Stimulated activated CD8-positive, alpha-beta memory T cell treated with anti-CD3 and anti-CD28 coated beads, Interleukin-7, amount 100 ng/mL, for 48 hours (primary cell): ENCODE measurements around the gene MAOA.

ENCODE experiments used
- DNase-seq, 2 donors: peaks; one replicate each; pipeline ENCODE4 v3.0.0-alpha.2; 2020; ENCODE audit warnings: low read depth in 1 of 2; ENCODE audit errors: extremely low read depth in 1 of 2

The MAOA gene

DNA sequence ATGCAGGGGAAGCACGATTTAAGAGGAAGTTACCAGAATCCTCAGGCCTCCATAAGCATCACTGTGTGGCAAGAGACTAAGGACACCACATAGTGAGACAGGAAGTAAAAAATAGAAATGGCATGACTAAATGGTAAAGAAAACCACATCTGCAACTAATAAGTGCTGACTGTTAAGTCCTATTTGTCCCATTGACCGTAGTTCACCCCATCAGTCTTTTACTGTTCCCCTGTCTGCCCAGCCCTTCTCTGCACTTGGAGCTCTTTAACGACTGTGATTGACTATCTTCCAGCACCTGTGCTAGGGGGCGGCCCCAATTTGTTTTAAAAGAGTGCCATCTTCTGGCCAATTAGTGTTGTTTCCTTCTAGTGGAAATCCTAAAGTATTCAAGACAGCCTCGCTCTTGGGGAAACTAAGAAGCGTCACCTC, 94.2 kb downstream of the MAOA start:
- DNase-seq, result peak; percentile 3 to 9

DNA sequence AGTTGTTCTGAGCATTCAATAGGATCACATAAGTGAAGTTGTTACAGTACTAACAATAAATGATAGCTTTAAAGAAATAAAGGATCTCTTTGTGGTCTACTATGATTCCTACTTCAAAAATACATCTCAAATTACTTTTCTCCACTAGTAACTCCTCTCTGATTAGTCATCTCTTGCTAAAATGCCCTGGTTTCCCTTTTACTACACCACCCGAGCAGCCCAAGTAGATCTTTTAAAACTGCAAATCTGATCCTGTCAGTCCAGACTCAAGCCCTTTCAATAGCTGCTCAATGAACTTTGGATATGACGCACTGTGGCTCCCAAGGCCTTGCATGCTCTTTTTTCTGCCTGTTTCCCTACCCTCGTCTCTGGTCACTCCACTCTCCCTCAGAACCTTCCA, 97.5 kb downstream of the MAOA start:
- DNase-seq, result no peak

DNA sequence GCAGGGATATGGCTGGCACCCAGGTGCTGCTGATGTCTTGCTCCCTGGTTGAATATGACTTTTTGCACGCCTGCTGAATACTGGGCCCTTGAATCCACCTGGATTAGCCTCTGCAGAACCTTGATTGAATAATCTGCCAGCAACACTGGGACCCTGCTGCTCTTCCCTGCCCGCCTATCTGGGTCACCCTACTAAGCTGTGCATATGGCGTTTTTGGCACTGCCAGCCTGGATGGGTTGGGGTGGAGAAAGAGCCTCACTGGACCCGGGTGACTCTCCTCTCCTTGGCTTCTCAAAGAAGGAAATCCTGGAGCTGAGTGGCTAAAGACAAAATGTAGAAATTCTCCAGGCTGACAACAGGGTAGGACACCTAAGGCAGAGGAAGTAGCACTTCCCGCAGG, 100.0 kb downstream of the MAOA start:
- no peak for DNase-seq

DNA sequence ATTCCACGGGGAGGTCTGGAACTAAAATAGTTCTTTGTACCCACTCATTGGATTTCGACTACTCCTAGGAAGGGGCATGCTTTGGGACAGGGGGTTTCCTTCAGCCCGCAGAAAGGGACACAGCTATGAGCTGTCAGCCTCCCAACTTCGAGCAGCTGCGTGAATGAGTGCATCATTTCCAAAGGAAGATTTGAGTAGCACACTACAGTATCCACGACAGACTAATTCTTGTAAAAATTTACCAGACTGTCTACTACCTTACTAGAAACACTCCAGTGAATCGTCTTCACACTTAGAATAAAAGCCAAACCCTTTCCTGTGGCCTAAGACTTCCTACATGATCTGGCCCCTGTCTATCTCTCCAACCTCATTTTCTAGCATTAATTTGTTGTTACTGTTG, 101.9 kb downstream of the MAOA start:
- no peak for DNase-seq

DNA sequence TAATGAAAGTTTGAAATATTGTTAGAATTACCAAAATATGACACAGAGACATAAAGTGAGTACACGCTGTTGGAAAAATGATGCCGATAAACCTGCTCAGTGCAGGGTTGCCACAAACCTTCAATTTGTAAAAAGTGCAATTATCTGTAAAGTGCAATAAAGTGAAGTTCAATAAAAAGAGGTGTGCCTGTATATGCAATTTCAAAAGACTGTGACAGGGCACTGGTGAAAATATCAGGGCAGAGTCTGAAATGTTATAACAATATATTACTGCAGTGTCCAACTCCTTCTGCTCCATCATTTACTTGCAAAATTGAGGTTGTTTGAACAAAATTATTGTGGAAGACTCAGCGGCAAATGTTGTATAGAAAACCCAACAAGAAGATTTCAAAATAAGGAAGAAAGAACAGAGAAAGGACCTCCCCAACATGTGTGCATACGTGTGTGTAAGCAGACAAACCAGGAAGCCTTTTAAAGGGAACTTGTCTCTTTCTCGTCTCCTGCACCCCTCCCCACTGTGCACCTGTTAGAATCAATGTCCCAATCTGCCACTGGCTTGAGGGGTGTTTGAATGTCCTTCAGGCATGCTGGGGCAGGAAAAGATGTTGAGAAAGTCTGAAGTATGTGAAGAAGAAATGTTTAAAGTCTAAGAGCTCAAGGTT, 130.0 kb downstream of the MAOA start:
- no peak for DNase-seq
